Lung (tissue), 12 donors: ENCODE measurements around the gene INPP4B. TPM values are rescaled to one million over a fixed set of nuclear protein-coding genes. Genes with fewer than 3 reads are reported as not detected.

Source experiments
- ATAC-seq: fragments of 200-7000 bp; cut with Tn5 transposase; one replicate; pipeline ENCODE4 v1.9.1; 2020; ENCODE audit warnings: moderate number of reproducible peaks; ENCODE audit not compliant: insufficient read depth, low FRiP score
- DNase-seq, 3 donors: peaks; one replicate each; pipeline ENCODE4 v3.0.0-alpha.2; 2013 to 2017
- H3K27ac ChIP-seq, 2 donors: one replicate each; pipeline ENCODE4 v1.5.1; 2013; ENCODE audit warnings: mild to moderate bottlenecking in 2 of 2, moderate library complexity in 2 of 2, control low read depth in 1 of 2, inconsistent platforms in 1 of 2, low read depth in 1 of 2, low read length in 1 of 2
- H3K27me3 ChIP-seq, 3 donors: one replicate each; pipeline ENCODE4 v1.5.1; 2013; ENCODE audit warnings: low read length in 2 of 3; ENCODE audit not compliant: control insufficient read depth in 3 of 3, insufficient read depth in 3 of 3
- H3K36me3 ChIP-seq, 4 donors: one replicate each; pipeline ENCODE4 v1.5.1; 2013; ENCODE audit warnings: low read length in 4 of 4, mild to moderate bottlenecking in 1 of 4, moderate library complexity in 1 of 4; ENCODE audit not compliant: control insufficient read depth in 4 of 4, insufficient read depth in 4 of 4
- H3K4me1 ChIP-seq, 5 donors: one replicate each; pipeline ENCODE4 v1.5.1; 2013; ENCODE audit warnings: low read length in 5 of 5, mild to moderate bottlenecking in 2 of 5, moderate library complexity in 1 of 5; ENCODE audit not compliant: control insufficient read depth in 5 of 5, insufficient read depth in 5 of 5
- H3K4me3 ChIP-seq: one replicate; pipeline ENCODE4 v1.5.1; 2013; ENCODE audit warnings: mild to moderate bottlenecking, control low read depth, moderate library complexity
- H3K9ac ChIP-seq, 2 donors: one replicate each; pipeline ENCODE4 v1.5.1; 2013; ENCODE audit warnings: low read length in 2 of 2, control low read depth in 1 of 2; ENCODE audit not compliant: insufficient read depth in 1 of 2
- H3K9me3 ChIP-seq, 4 donors: one replicate each; pipeline ENCODE4 v1.5.1; 2013; ENCODE audit warnings: low read length in 3 of 4, mild to moderate bottlenecking in 1 of 4, moderate library complexity in 1 of 4; ENCODE audit not compliant: control insufficient read depth in 4 of 4, insufficient read depth in 3 of 4
- CTCF ChIP-seq: IDR thresholded peaks from 2 replicates; pipeline ENCODE4 v1.5.1; 2012; ENCODE audit warnings: mild to moderate bottlenecking; ENCODE audit errors: control extremely low read depth, extremely low read depth
- WGBS, 2 donors: extraction: QIAGEN DNeasy Blood & Tissue Kit; methylation state at CpG; one replicate each; pipeline ENCODE4 v1.1.7; 2013; 5-methylcytosine and 5-hydroxymethylcytosine counted together
- polyA plus RNA-seq, 2 donors: library from polyadenylated mRNA; stranded (reverse); fragments of 200-250 nt; gene quantifications; one replicate each; pipeline ENCODE4 v1.2.1, GENCODE V29; 2013
- total RNA-seq, 2 donors: library from RNA; depleted of rRNA in 1 of 2; stranded (reverse); fragments of >200 nt in 1 of 2; gene quantifications; one replicate each; pipeline ENCODE4 v1.2.1, GENCODE V29; 2014 to 2021
- donor health status: control.
- donor health status: control.
- donor health status: Bipolar disorder and iron deficiency.
- donor health status: healthy.
- donor health status: DM: yes; HTN: yes; CAD: no.

Gene INPP4B
- total and polyA plus RNA-seq, 4 donors = 2.4 to 32.6 (median 5.6) TPM

GRCh38 chr4:142718981-142719380 is 127.1 kb downstream of the INPP4B start:
- H3K27ac ChIP-seq = no peak overlapping the region
- TF ChIP-seq CTCF = no peak
- ATAC-seq (no peak), DNase-seq (no peak)
- no peaks in the 10 kb centered on the region for H3K27me3 ChIP-seq
- no peak overlapping the region for H3K9ac ChIP-seq
- no peaks in the 10 kb centered on the region for H3K36me3 ChIP-seq
- H3K4me3 ChIP-seq = no peak overlapping the region
- peaks cover 0 to 4% (median 0%) of the 10 kb centered on the region in 5 donors for H3K4me1 ChIP-seq
- H3K9me3 ChIP-seq = peaks cover 0 to 3% (median 0%) of the 10 kb centered on the region in 4 donors

DNA sequence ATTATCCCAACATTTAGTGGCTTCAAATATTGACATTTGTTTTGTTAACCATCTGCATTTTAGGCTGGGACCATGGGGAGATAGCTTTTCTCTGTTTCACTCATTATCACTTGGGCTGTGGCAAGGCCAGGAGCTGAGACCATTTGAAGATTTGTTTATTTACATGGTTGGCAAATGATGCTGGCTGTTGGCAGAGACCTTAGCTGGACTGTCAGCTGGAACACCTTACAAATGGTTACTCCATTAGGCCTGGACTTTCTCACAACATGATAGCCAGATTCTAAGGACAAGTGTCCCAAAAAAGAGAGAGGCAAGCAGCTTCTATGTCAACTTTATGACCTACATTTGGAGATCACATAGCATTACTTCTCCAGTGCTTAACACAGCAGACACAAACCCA is 130.4 kb downstream of the INPP4B start:
- no peak overlapping the region for H3K9ac ChIP-seq
- no peak overlapping the region for H3K27ac ChIP-seq
- ATAC-seq = no peak
- H3K4me1 ChIP-seq = peaks cover 0 to 4% (median 0%) of the 10 kb centered on the region in 5 donors
- no peaks in the 10 kb centered on the region for H3K27me3 ChIP-seq
- TF ChIP-seq CTCF = no peak
- DNase-seq = no peak
- no peak overlapping the region for H3K4me3 ChIP-seq
- no peaks in the 10 kb centered on the region for H3K36me3 ChIP-seq
- peaks cover 0 to 3% (median 0%) of the 10 kb centered on the region in 4 donors for H3K9me3 ChIP-seq

DNA sequence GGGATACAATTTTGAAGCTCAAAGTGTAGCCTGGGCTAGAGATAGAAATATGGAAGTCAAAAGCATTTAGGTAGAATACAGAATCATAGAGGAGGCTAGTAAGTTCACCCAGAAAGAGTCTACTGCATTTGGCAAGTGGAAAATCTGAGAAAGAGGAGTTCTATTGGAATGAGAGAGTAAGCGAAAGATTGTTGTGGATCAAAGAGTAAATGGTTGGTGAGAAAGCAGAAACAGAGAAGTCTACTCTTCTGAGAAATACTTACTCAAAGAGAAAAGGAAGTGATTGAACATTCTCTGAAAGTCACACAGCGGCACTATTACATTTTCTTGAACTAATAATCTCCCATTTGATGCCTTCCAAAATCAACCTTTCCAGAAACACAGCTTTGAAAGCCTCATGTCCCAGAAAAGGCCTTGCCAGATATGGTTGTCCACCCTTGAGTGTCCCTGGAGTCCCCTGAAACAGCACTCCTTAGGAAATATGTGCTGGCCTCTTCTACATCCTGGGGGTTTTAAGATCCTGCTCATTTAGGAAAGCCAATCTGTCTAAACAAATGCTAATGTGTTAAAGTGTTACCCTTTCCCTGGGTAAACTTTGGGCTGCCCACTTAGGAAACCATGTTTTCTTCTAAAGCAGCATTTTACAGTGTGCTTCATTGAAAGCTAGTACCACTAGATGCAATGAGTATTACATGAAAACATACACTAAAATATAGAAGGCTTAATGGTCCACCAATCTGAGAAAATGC is 132.6 kb downstream of the INPP4B start:
- Histone ChIP-seq H3K27me3 (no peaks in the 10 kb centered on the region), H3K4me3 (no peak overlapping the region), H3K9ac (no peak overlapping the region), H3K9me3 (peaks cover 0 to 3% (median 0%) of the 10 kb centered on the region in 4 donors), H3K27ac (no peak overlapping the region), H3K36me3 (no peaks in the 10 kb centered on the region), H3K4me1 (peaks cover 0 to 4% (median 0%) of the 10 kb centered on the region in 5 donors)
- DNase-seq = no peak
- no peak for ATAC-seq
- no peak for TF ChIP-seq CTCF
- WGBS, 2 donors = 92 to 95% methylated on average over 2 of the region's 2 CpGs

GRCh38 chr4:142708231-142708630 is 137.9 kb downstream of the INPP4B start:
- Histone ChIP-seq H3K9me3 (no peaks in the 10 kb centered on the region), H3K36me3 (no peaks in the 10 kb centered on the region), H3K9ac (no peak overlapping the region), H3K27me3 (no peaks in the 10 kb centered on the region), H3K4me1 (no peaks in the 10 kb centered on the region), H3K27ac (no peak overlapping the region), H3K4me3 (no peak overlapping the region)
- 89 to 96% methylated on average over 1 of the region's 1 CpG for WGBS, 2 donors
- no peak for TF ChIP-seq CTCF
- ATAC-seq (no peak), DNase-seq (no peak)
